IPS DF 6.9 (cell line): ENCODE results near the gene FCRL1.

Experiments
- DNase-seq: peaks from one replicate; pipeline ENCODE4 v3.0.0-alpha.2; 2013; ENCODE audit warnings: low read depth, low spot score
- H3K27ac ChIP-seq: one replicate; pipeline ENCODE4 v1.5.1; 2013; ENCODE audit warnings: low read length, control low read depth
- H3K27me3 ChIP-seq: 2 replicates; pipeline ENCODE4 v1.6.1; 2013; ENCODE audit warnings: mild to moderate bottlenecking, low read length; ENCODE audit not compliant: control insufficient read depth, insufficient read depth
- H3K36me3 ChIP-seq: 2 replicates; pipeline ENCODE4 v1.6.1; 2013; ENCODE audit warnings: low read length; ENCODE audit not compliant: control insufficient read depth, insufficient read depth
- H3K4me1 ChIP-seq: 2 replicates; pipeline ENCODE4 v1.6.1; 2013; ENCODE audit warnings: low read length; ENCODE audit not compliant: control insufficient read depth, insufficient read depth
- H3K4me3 ChIP-seq: 2 replicates; pipeline ENCODE4 v1.5.1; 2013; ENCODE audit warnings: mild to moderate bottlenecking, low read length
- H3K9me3 ChIP-seq: 2 replicates; pipeline ENCODE4 v1.6.1; 2013; ENCODE audit warnings: low read length, inconsistent platforms; ENCODE audit not compliant: control insufficient read depth, insufficient read depth
- WGBS: extraction: QIAGEN DNeasy Blood & Tissue Kit; methylation state at CpG from one replicate; pipeline ENCODE4 v1.1.7; 2013; ENCODE audit warnings: mixed read lengths, missing lambda C conversion rate; ENCODE audit not compliant: insufficient read length, insufficient coverage; 5-methylcytosine and 5-hydroxymethylcytosine counted together

FCRL1 gene

DNA sequence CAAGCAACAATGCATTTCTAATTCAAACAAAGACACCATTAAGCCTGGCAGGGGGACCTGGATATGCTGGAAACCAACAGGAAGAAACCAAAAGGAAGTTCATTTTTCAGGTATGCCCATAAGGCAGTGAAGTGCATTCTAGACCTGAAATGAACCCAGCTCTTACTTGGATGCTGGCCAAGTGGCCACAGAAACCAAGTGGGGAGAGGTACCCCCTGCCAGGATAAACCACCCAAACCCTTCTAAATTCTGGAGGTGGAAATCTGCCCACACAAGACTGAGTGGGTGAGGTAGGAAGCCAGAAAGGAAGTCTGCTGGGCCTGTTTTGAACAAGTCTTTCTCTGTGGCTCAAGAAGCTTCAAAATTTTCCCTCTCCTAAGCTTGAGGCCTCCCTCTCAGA is 19.0 kb upstream of the FCRL1 start:
- Histone ChIP-seq H3K27ac (no peak overlapping the region), H3K36me3 (no peaks in the 10 kb centered on the region), H3K4me3 (no peak overlapping the region), H3K4me1 (no peaks in the 10 kb centered on the region; the same call in 1 of the 2 replicates), H3K9me3 (no peaks in the 10 kb centered on the region; the same call in 1 of the 2 replicates), H3K27me3 (no peaks in the 10 kb centered on the region)
- DNase-seq: no peak

DNA sequence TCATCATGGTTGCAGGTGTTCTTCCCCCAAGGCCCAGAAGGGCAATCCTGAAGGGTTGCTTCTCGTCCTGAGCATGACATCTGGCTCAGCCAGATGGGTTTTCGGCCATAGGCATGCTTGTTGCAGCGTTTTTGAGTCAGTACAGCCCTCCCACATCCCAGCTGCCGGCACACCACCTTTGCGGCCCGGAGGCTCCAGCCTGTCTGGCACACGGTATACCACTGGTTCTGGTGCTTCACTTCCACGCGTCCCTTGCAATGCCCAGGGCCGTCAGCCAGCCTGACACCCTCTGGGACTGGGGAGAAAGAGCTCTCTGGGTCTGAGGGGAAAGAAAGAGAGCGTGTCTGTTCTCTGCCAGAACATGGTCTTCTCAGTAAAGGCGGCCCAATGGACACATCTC is 14.5 kb upstream of the FCRL1 start:
- no peak overlapping the region for H3K27ac ChIP-seq
- DNase-seq: no peak
- no peaks in the 10 kb centered on the region for H3K36me3 ChIP-seq
- no peaks in the 10 kb centered on the region for H3K9me3 ChIP-seq
- WGBS: no CpG with 5 or more reads among the region's 12 CpGs
- no peak overlapping the region for H3K4me3 ChIP-seq
- no peaks in the 10 kb centered on the region; the same call in 1 of the 2 replicates for H3K4me1 ChIP-seq
- H3K27me3 ChIP-seq: no peaks in the 10 kb centered on the region

DNA sequence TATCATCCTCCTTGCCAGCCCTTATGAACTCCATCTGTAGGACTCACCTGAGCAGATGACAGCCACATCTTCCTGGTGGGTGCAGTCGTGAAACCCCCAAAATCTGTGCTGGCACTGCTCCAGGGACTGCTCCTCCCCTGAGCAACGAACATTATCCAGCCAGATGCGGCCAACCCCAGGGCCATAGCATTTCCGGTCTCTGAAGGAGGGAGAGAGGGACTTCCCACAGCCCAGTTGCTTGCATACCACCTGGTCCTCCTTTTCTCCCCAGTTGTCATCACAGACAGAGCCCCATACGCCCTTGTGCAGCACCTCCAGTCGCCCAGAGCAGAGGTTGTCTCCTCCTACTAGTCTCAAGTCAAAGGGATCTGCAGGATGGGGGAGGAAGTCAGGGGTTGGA is 13.2 kb upstream of the FCRL1 start:
- no peaks in the 10 kb centered on the region; the same call in 1 of the 2 replicates for H3K4me1 ChIP-seq
- no peak for DNase-seq
- WGBS: no CpG with 5 or more reads among the region's 6 CpGs

DNA sequence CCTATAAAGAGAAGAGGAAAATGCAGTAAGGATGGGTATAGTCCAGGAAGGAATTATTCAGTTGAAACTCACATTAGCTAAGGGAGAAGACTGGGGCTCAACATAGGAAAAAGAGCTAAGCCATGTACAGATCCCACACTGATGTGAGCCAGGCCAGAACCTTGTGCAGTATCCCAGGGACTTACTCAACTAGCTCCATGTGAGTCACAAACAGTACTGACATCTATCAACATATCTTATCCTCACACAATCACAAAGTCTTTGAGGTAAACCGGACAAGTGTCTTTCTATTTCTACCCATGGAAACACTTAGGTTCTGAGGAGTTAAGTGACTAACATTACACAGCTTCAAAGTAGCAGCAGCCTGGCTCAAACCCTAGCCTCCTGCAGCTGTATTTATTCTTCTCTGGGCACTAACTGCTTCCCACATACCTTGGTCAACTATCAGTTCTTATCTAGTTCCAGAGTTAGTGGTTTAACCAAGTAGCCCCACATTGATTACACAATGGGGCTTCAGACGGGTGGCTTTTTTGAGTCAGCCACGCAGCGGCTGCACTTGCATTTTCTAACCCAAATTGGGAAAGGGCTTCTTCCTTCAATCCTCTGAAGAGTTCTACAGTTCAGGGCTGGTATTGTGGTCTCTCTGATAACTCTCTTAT is 12.2 kb upstream of the FCRL1 start:
- WGBS: no CpG with 5 or more reads among the region's 4 CpGs
- Histone ChIP-seq H3K27ac (no peak overlapping the region), H3K4me3 (no peak overlapping the region), H3K36me3 (no peaks in the 10 kb centered on the region), H3K4me1 (no peaks in the 10 kb centered on the region; the same call in 1 of the 2 replicates), H3K27me3 (no peaks in the 10 kb centered on the region), H3K9me3 (no peaks in the 10 kb centered on the region)
- DNase-seq: no peak

More for the DNA sequence above, 13.2 kb upstream of the FCRL1 start:
- Histone ChIP-seq H3K9me3 (no peaks in the 10 kb centered on the region), H3K27ac (no peak overlapping the region), H3K27me3 (no peaks in the 10 kb centered on the region), H3K36me3 (no peaks in the 10 kb centered on the region), H3K4me3 (no peak overlapping the region)

DNA sequence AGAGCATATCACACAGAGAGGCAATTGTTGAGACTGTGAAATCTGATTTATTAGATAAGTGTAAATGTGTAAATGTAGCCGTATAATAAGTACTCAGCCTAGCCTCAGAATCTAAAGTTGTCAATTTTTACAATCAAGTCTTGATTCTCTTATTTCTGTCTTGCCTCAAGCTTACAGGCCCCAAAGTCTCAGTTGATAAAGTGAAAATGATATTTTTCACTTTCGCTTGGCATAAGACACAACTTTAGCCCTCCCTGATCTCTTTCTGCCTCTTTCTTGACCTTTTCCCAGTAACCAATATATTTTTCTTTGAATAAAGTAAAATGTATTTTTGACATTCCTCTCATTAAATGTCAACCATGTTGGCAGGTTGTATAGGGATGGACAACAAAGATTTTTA is 11.0 kb upstream of the FCRL1 start:
- no CpG with 5 or more reads among the region's 2 CpGs for WGBS
- H3K27ac ChIP-seq: no peak overlapping the region
- no peaks in the 10 kb centered on the region for H3K36me3 ChIP-seq
- H3K27me3 ChIP-seq: no peaks in the 10 kb centered on the region
- DNase-seq: no peak
- H3K4me1 ChIP-seq: no peaks in the 10 kb centered on the region; the same call in 1 of the 2 replicates
- no peaks in the 10 kb centered on the region for H3K9me3 ChIP-seq
- no peak overlapping the region for H3K4me3 ChIP-seq

DNA sequence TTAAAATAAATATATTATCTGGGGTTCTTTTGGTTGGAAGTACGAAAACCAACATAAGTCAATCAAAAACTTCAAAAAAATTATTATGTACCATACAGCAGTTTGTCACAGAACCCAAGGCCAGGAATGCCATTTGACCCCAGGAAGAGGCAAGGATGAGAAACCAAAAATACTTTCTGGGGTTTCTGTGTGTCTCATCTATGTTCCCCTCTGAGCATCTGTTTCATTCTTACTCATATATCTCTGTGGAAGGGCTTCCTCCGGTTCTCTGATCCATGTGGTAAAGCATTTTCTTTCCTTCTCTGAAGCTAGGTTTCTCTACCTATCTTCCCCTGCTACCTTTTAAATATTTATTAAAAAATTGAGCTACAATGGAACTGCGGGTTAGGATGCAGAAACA is 9.8 kb upstream of the FCRL1 start:
- WGBS: no CpG with 5 or more reads among the region's 3 CpGs
- no peaks in the 10 kb centered on the region; the same call in 1 of the 2 replicates for H3K4me1 ChIP-seq
- no peaks in the 10 kb centered on the region for H3K27me3 ChIP-seq
- no peaks in the 10 kb centered on the region for H3K36me3 ChIP-seq
- H3K4me3 ChIP-seq: no peak overlapping the region
- no peak for DNase-seq
- no peaks in the 10 kb centered on the region for H3K9me3 ChIP-seq
- no peak overlapping the region for H3K27ac ChIP-seq

DNA sequence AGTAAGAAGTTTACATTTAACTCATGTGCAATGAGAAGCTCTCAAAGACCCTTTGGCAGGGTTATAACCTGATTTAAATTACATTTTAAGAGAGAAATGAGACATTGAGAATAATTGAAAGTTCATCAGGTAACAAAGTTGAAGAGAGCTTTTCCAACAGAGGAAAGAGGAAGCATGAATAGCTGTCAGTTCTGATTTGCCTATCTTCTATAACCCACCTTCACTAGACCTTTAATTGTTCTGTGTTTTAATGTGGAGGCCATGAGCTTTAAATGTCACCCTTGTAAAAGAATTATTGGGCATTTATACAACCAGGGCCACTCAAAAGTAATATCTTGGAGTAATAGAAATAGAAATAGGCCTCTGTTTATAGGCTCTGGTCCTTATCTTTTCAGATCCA is 9.3 kb upstream of the FCRL1 start:
- no peaks in the 10 kb centered on the region for H3K36me3 ChIP-seq
- H3K9me3 ChIP-seq: no peaks in the 10 kb centered on the region
- DNase-seq: no peak
- H3K4me3 ChIP-seq: no peak overlapping the region
- no peaks in the 10 kb centered on the region for H3K27me3 ChIP-seq
- no peaks in the 10 kb centered on the region; the same call in 1 of the 2 replicates for H3K4me1 ChIP-seq
- no peak overlapping the region for H3K27ac ChIP-seq

DNA sequence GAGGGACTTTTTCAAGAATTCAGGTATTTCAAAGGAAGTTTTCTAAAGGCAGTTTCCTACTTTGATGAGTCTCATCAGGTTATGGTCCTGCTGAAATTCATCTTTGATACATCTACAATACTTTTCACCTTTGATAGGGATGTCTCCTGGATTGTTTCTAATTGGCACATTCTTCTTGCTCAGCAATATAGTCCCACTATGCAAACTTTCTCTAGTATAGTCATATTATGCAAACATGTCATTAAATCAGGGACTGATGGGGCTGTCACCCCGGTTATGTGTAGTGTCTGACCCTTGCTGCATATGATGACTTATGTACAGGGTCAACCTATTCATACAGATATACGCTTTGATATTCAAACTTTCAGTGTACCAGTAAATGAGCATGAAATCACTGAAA is 379 bp upstream of the FCRL1 start:
- no peak for DNase-seq
- Histone ChIP-seq H3K9me3 (no peaks in the 10 kb centered on the region; the same call in 1 of the 2 replicates), H3K4me3 (no peak overlapping the region), H3K27ac (no peak overlapping the region), H3K36me3 (no peaks in the 10 kb centered on the region), H3K27me3 (no peaks in the 10 kb centered on the region), H3K4me1 (no peaks in the 10 kb centered on the region)
- WGBS: no CpG with 5 or more reads among the region's 2 CpGs

DNA sequence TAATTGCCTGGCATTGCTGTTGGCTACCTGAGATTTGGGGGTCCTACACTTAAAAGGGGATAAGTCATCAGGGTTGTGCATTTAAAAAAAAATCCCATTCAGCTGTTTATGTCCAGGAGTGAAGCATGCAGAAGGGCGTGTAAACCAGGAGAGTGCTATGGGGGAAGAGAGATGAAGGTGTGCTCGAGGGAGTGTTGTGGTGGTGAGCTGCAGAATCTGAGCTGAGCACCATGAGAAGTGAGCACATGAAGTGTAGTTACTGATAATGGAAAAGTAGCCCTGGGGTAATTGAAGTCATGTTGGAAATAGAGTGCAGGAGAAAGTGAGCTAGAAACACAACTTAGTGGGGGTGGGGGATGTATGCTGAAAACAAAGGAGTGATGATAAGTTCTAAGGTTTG is 705 bp downstream of the FCRL1 start:
- Histone ChIP-seq H3K4me1 (no peaks in the 10 kb centered on the region), H3K9me3 (no peaks in the 10 kb centered on the region; the same call in 1 of the 2 replicates), H3K4me3 (no peak overlapping the region), H3K27me3 (no peaks in the 10 kb centered on the region), H3K36me3 (no peaks in the 10 kb centered on the region), H3K27ac (no peak overlapping the region)
- no peak for DNase-seq
- WGBS: no CpG with 5 or more reads among the region's 2 CpGs

DNA sequence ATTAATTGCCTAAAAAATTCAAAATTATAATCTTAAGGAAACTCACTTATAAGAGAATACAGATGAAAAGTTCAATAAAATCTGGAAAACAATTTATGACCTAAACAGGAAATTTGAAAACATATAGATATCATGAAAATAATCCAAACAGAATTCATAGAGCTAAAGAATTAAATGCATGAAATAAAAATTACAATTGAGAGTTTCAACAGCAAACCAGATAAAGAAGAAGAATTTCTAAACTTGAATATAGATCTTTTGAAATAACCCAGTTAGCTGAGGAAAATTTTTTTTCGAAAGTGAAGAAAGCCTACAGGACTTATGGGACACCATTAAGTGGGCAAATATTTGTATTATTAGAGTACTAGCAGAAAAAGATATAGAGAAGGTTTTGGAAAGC is 6.7 kb downstream of the FCRL1 start:
- WGBS: no CpG with 5 or more reads among the region's 1 CpG
- Histone ChIP-seq H3K27me3 (no peaks in the 10 kb centered on the region), H3K27ac (no peak overlapping the region), H3K36me3 (no peaks in the 10 kb centered on the region), H3K4me3 (no peak overlapping the region), H3K4me1 (no peaks in the 10 kb centered on the region), H3K9me3 (no peaks in the 10 kb centered on the region)
- no peak for DNase-seq

DNA sequence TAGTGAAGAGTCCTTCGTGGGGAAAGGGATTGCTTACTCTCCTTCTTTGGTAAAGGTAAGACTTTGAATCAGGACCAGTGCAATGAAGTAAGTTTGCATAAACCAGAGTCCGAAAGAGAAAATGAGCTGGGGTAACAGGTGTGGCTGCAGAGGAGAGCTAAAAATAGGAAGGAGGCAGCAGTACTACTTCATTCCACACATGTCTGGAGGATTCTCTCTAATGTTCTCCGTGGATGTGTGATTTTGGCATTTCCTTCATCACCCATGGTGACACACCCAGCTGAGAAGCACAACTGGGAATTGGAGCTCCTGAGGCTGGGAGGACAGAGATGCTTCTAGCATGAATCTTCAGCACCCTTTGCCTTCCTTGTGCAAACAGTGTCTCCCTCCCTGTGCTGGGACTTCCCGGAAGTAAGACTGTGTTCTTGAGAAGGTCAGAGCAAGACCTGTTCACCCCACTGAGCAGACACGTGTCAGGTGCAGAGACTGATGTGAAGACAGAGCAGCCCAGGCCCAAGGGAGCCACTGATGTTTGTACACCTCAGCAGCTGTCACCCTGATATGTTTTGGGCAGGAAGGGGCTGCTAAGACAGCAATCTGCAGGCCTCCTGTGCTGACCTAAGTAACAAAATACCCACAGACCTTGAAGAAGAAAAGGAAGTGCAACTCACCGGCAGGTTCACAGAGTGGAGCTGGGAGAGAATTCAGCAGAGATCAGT is 13.3 kb downstream of the FCRL1 start:
- no peaks in the 10 kb centered on the region for H3K36me3 ChIP-seq
- no peak overlapping the region for H3K27ac ChIP-seq
- H3K27me3 ChIP-seq: no peaks in the 10 kb centered on the region
- WGBS: no CpG with 5 or more reads among the region's 6 CpGs
- no peak for DNase-seq
- H3K9me3 ChIP-seq: no peaks in the 10 kb centered on the region
- H3K4me1 ChIP-seq: no peaks in the 10 kb centered on the region
- no peak overlapping the region for H3K4me3 ChIP-seq
